ENCODE data around the gene NPBWR2. TPM values are rescaled to one million over a fixed set of nuclear protein-coding genes. Genes with fewer than 3 reads are reported as not detected.

The NPBWR2 gene
- total RNA-seq, 1 experiment from 2014 or later = not detected

DNA sequence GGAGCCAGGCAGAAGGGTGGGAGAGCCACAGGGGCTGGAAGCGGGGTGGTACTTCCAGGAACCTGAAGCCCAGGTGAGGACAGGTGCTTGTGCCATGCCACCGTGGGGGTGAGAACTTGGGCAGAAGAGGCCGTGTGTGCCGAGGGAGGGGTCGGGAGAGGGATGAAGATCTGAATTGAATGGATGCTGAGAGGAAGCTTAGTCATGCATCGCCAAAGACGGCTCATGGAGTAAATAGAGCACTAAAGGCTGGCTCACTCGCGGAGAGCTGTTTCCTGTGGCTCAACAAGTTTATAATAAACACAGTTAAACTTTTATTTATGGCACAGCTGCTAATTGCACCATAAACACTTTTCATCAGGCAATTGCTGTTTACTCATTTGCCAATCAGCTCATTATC, 35.2 kb upstream of the NPBWR2 start:
- TF ChIP-seq EZH2 (IDR thresholded peaks at IDR 0.05) (no peak), EGR1 (IDR thresholded peaks at IDR 0.05; ENCODE audit: low read depth) (no peak), CEBPB (IDR thresholded peaks at IDR 0.05; ENCODE audit: low read depth) (no peak), JUND (IDR thresholded peaks at IDR 0.05) (no peak), ZNF274 (IDR thresholded peaks at IDR 0.05; ENCODE audit: low read depth, low read length) (no peak), SRF (IDR thresholded peaks at IDR 0.05; ENCODE audit: low read depth) (no peak), ZFX (IDR thresholded peaks at IDR 0.05) (no peak), ELF1 (IDR thresholded peaks at IDR 0.05; ENCODE audit: borderline replicate concordance, low read depth) (no peak), YY1 (IDR thresholded peaks at IDR 0.05; ENCODE audit: extremely low read depth, insufficient replicate concordance, low read depth, low read length) (no peak), CBX3 (IDR thresholded peaks at IDR 0.05; ENCODE audit: low read depth) (no peak), POLR2A (IDR thresholded peaks at IDR 0.05; ENCODE audit: borderline replicate concordance, extremely low read depth, insufficient read depth, insufficient read length) (no peak), RAD21 (IDR thresholded peaks at IDR 0.05; ENCODE audit: low read depth) (no peak), EZH2phosphoT487 (IDR thresholded peaks at IDR 0.05; ENCODE audit: borderline replicate concordance) (no peak), SIN3A (IDR thresholded peaks at IDR 0.05; ENCODE audit: low read depth) (no peak)
- TF ChIP-seq, protein P1, sequence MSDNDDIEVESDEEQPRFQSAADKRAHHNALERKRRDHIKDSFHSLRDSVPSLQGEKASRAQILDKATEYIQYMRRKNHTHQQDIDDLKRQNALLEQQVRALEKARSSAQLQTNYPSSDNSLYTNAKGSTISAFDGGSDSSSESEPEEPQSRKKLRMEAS (IDR thresholded peaks at IDR 0.05) = no peak
- TF ChIP-seq, protein P2, sequence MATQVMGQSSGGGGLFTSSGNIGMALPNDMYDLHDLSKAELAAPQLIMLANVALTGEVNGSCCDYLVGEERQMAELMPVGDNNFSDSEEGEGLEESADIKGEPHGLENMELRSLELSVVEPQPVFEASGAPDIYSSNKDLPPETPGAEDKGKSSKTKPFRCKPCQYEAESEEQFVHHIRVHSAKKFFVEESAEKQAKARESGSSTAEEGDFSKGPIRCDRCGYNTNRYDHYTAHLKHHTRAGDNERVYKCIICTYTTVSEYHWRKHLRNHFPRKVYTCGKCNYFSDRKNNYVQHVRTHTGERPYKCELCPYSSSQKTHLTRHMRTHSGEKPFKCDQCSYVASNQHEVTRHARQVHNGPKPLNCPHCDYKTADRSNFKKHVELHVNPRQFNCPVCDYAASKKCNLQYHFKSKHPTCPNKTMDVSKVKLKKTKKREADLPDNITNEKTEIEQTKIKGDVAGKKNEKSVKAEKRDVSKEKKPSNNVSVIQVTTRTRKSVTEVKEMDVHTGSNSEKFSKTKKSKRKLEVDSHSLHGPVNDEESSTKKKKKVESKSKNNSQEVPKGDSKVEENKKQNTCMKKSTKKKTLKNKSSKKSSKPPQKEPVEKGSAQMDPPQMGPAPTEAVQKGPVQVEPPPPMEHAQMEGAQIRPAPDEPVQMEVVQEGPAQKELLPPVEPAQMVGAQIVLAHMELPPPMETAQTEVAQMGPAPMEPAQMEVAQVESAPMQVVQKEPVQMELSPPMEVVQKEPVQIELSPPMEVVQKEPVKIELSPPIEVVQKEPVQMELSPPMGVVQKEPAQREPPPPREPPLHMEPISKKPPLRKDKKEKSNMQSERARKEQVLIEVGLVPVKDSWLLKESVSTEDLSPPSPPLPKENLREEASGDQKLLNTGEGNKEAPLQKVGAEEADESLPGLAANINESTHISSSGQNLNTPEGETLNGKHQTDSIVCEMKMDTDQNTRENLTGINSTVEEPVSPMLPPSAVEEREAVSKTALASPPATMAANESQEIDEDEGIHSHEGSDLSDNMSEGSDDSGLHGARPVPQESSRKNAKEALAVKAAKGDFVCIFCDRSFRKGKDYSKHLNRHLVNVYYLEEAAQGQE (IDR thresholded peaks at IDR 0.05; ENCODE audit: low read depth) = no peak
- TF ChIP-seq, protein P3, sequence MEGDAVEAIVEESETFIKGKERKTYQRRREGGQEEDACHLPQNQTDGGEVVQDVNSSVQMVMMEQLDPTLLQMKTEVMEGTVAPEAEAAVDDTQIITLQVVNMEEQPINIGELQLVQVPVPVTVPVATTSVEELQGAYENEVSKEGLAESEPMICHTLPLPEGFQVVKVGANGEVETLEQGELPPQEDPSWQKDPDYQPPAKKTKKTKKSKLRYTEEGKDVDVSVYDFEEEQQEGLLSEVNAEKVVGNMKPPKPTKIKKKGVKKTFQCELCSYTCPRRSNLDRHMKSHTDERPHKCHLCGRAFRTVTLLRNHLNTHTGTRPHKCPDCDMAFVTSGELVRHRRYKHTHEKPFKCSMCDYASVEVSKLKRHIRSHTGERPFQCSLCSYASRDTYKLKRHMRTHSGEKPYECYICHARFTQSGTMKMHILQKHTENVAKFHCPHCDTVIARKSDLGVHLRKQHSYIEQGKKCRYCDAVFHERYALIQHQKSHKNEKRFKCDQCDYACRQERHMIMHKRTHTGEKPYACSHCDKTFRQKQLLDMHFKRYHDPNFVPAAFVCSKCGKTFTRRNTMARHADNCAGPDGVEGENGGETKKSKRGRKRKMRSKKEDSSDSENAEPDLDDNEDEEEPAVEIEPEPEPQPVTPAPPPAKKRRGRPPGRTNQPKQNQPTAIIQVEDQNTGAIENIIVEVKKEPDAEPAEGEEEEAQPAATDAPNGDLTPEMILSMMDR (IDR thresholded peaks at IDR 0.05 in 2 of 3, conservative IDR thresholded peaks at IDR 0.05 in 1 of 3; ENCODE audit: borderline replicate concordance in 1 of 3, insufficient read depth in 1 of 3, low read depth in 2 of 3, low read length in 2 of 3) = no peak
- TF ChIP-seq, protein P4, sequence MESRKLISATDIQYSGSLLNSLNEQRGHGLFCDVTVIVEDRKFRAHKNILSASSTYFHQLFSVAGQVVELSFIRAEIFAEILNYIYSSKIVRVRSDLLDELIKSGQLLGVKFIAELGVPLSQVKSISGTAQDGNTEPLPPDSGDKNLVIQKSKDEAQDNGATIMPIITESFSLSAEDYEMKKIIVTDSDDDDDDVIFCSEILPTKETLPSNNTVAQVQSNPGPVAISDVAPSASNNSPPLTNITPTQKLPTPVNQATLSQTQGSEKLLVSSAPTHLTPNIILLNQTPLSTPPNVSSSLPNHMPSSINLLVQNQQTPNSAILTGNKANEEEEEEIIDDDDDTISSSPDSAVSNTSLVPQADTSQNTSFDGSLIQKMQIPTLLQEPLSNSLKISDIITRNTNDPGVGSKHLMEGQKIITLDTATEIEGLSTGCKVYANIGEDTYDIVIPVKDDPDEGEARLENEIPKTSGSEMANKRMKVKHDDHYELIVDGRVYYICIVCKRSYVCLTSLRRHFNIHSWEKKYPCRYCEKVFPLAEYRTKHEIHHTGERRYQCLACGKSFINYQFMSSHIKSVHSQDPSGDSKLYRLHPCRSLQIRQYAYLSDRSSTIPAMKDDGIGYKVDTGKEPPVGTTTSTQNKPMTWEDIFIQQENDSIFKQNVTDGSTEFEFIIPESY (IDR thresholded peaks at IDR 0.05; ENCODE audit: extremely low read depth, insufficient replicate concordance, low read length) = no peak
- TF ChIP-seq, protein P5, sequence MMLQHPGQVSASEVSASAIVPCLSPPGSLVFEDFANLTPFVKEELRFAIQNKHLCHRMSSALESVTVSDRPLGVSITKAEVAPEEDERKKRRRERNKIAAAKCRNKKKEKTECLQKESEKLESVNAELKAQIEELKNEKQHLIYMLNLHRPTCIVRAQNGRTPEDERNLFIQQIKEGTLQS (IDR thresholded peaks at IDR 0.05) = no peak
- Histone ChIP-seq H3K9ac (ENCODE audit: low read length) (no peak overlapping the region), H3K27ac (ENCODE audit: low read depth, low read length) (no peak overlapping the region), H3K9me2 (ENCODE audit: insufficient read depth) (no peaks in the 10 kb centered on the region), H4K20me1 (ENCODE audit: insufficient read depth) (no peaks in the 10 kb centered on the region), H3K79me2 (ENCODE audit: insufficient read depth, low read length) (no peaks in the 10 kb centered on the region), H3K4me1 (ENCODE audit: control insufficient read depth in 1 of 2, insufficient read depth in 2 of 2, low read length in 2 of 2) (no peaks in the 10 kb centered on the region), H3K9me3 (ENCODE audit: control insufficient read depth in 1 of 2, insufficient read depth in 1 of 2, low read depth in 1 of 2, low read length in 2 of 2) (peaks cover 14 to 32% of the 10 kb centered on the region in 2 experiments; a peak in 2 of 4 replicates), H3K4me2 (ENCODE audit: low read length) (no peak overlapping the region), H3K36me3 (ENCODE audit: control insufficient read depth in 1 of 2, insufficient read depth in 2 of 2, low read length in 2 of 2) (no peaks in the 10 kb centered on the region), H2AFZ (ENCODE audit: low read depth, low read length, poor library complexity, severe bottlenecking) (no peak overlapping the region), H3K4me3 (replicated peaks in 1 of 2; ENCODE audit: low read depth in 1 of 2, low read length in 2 of 2) (no peak overlapping the region), H3K27me3 (ENCODE audit: insufficient read depth, low read length) (no peaks in the 10 kb centered on the region)
- no peak for ATAC-seq
- CTCF ChIA-PET = no interaction called here
- RAD21 ChIA-PET (ENCODE audit: low non-redundant PET in 1 of 2, low total read pairs in 2 of 2, uncharacterized antibody in 2 of 2, unreplicated experiment in 2 of 2) = no interaction called here
- POLR2A ChIA-PET = no interaction called here
- BruUV-seq (replicated peaks) = no TSS peak
- DNase-seq (ENCODE audit: low read depth, low spot score) = no peak
- intact Hi-C loops (cut with micrococcal nuclease) = no loop called here
